Astrocyte of the cerebellum (primary cell): ENCODE measurements around the gene CDC40.

ENCODE experiments used
- DNase-seq: peaks from one replicate; pipeline ENCODE4 v3.0.0-alpha.2; 2011; ENCODE audit warnings: low read depth
- H3K4me3 ChIP-seq: 2 replicates; pipeline ENCODE4 v1.5.1; 2011; ENCODE audit warnings: mild to moderate bottlenecking, low read depth, low read length, moderate library complexity
- in situ Hi-C: cut with HindIII; loops from 2 replicates; pipeline ENCODE4 v1.10.0; 2017; ENCODE audit warnings: low sequenced_read_pairs
- TF ChIP-seq, protein P1 (sequence below): IDR thresholded peaks from 2 replicates; pipeline ENCODE4 v1.5.1; 2012; ENCODE audit warnings: low read length, low read depth, moderate library complexity, mild to moderate bottlenecking; ENCODE audit errors: missing control alignments

CDC40 gene

DNA sequence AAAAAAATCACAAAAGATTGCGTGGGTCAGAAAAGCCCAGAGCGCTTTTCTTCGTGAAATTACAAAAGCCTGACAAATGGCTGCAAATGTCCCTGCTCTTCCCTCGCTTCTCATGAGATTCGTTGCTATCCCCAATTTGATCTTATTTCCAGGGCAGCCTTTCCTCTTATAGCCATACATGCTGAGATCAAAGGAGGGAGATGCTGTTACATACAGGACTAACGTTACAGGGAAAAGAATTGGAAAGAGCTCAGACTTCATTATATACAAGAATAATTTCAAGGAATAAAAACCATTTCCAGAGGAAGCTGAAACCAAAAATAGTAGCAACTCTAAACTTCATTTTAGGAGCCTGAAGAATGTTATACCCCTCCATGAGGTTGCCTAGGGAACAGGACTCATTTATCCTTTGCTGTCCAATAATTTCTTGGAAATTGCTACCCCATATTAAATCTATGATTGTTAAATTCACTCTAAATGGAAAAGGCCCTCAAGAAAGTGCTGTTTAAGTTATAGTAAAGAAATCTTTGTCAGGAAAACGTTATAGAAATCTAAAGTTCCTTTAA, 97.0 kb downstream of the CDC40 start:
- H3K4me3 ChIP-seq: no peak overlapping the region
- TF ChIP-seq, protein P1, sequence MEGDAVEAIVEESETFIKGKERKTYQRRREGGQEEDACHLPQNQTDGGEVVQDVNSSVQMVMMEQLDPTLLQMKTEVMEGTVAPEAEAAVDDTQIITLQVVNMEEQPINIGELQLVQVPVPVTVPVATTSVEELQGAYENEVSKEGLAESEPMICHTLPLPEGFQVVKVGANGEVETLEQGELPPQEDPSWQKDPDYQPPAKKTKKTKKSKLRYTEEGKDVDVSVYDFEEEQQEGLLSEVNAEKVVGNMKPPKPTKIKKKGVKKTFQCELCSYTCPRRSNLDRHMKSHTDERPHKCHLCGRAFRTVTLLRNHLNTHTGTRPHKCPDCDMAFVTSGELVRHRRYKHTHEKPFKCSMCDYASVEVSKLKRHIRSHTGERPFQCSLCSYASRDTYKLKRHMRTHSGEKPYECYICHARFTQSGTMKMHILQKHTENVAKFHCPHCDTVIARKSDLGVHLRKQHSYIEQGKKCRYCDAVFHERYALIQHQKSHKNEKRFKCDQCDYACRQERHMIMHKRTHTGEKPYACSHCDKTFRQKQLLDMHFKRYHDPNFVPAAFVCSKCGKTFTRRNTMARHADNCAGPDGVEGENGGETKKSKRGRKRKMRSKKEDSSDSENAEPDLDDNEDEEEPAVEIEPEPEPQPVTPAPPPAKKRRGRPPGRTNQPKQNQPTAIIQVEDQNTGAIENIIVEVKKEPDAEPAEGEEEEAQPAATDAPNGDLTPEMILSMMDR: no peak
- no peak for DNase-seq
- in situ Hi-C loops: no loop called here
